HG02763 (cell line): ENCODE results near the gene SUN1.
"Not testable (repeated sequence)": the region's sequence is repeated elsewhere in the genome, so short reads cannot be mapped to it uniquely, and the experiment has no call there.

Source experiments
- ATAC-seq: cut with Tn5 transposase; IDR thresholded peaks from one replicate; pipeline ENCODE4 v1.9.1; 2021; ENCODE audit warnings: mild to moderate bottlenecking, moderate library complexity; ENCODE audit not compliant: unreplicated experiment

Gene SUN1

GRCh38 chr7:854118-854775, 22.0 kb downstream of the SUN1 start:
- ATAC-seq, result no peak

- no peak for ATAC-seq
These were observed 23.6 kb downstream of the SUN1 start for GRCh38 chr7:855686-856369.

- ATAC-seq, result no peak
These were observed 24.3 kb downstream of the SUN1 start for GRCh38 chr7:856444-857095.

- ATAC-seq, result no peak
These were observed 25.4 kb downstream of the SUN1 start for GRCh38 chr7:857661-858060.

- no peak for ATAC-seq
These were observed 27.2 kb downstream of the SUN1 start for GRCh38 chr7:859359-860030.

- ATAC-seq, result no peak
These were observed 27.9 kb downstream of the SUN1 start for GRCh38 chr7:860149-860548.

- no peak for ATAC-seq
These were observed 28.9 kb downstream of the SUN1 start for GRCh38 chr7:861222-861621.

- ATAC-seq, result no peak
These were observed 29.9 kb downstream of the SUN1 start for GRCh38 chr7:862157-862556.

GRCh38 chr7:863106-863505, 30.8 kb downstream of the SUN1 start:
- no peak for ATAC-seq

- ATAC-seq, result no peak
These were observed 33.6 kb downstream of the SUN1 start for GRCh38 chr7:865921-866320.

- ATAC-seq, result no peak
These were observed 34.7 kb downstream of the SUN1 start for GRCh38 chr7:867001-867405.

GRCh38 chr7:867406-868188, 35.3 kb downstream of the SUN1 start:
- ATAC-seq, result no peak

GRCh38 chr7:868189-868486, 35.9 kb downstream of the SUN1 start:
- no peak for ATAC-seq

GRCh38 chr7:869348-869747, 37.1 kb downstream of the SUN1 start:
- ATAC-seq, result no peak

- ATAC-seq, result no peak
These were observed 39.7 kb downstream of the SUN1 start for GRCh38 chr7:871900-872537.

- ATAC-seq, result not testable (repeated sequence)
These were observed 40.4 kb downstream of the SUN1 start for GRCh38 chr7:872685-873084.

GRCh38 chr7:873367-874002, 41.2 kb downstream of the SUN1 start:
- ATAC-seq, result no peak

- ATAC-seq, result no peak
These were observed 41.9 kb downstream of the SUN1 start for GRCh38 chr7:874031-874749.

- ATAC-seq, result no peak
These were observed 42.8 kb downstream of the SUN1 start for GRCh38 chr7:875051-875450.
